Liver (tissue), 9 donors: Measurements from ENCODE around the gene MSH3. TPM values are rescaled to one million over a fixed set of nuclear protein-coding genes. Genes with fewer than 3 reads are reported as not detected.
"Not testable (repeated sequence)": the region's sequence is repeated elsewhere in the genome, so short reads cannot be mapped to it uniquely, and the experiment has no call there.

Experiments used
- DNase-seq: peaks from one replicate; pipeline ENCODE4 v3.0.0-alpha.2; 2017; ENCODE audit warnings: low spot score
- H3K27ac ChIP-seq, 2 donors: one replicate each; pipeline ENCODE4 v1.7.0; 2013; ENCODE audit warnings: inconsistent platforms in 2 of 2, low read length in 2 of 2, control low read depth in 1 of 2, low read depth in 1 of 2, mild to moderate bottlenecking in 1 of 2
- H3K27me3 ChIP-seq, 4 donors: one replicate each; pipeline versions ENCODE4 v1.6.1 to v1.7.0; 2013; ENCODE audit warnings: low read length in 3 of 4, inconsistent platforms in 1 of 4, mild to moderate bottlenecking in 1 of 4, moderate library complexity in 1 of 4; ENCODE audit not compliant: control insufficient read depth in 4 of 4, insufficient read depth in 4 of 4
- H3K36me3 ChIP-seq, 4 donors: one replicate each; pipeline versions ENCODE4 v1.6.1 to v1.7.0; 2013; ENCODE audit warnings: low read length in 3 of 4, mild to moderate bottlenecking in 3 of 4, low read depth in 1 of 4, moderate library complexity in 1 of 4; ENCODE audit not compliant: control insufficient read depth in 4 of 4, insufficient read depth in 3 of 4
- H3K4me1 ChIP-seq, 4 donors: one replicate each; pipeline versions ENCODE4 v1.6.1 to v1.7.0; 2013; ENCODE audit warnings: low read length in 3 of 4, mild to moderate bottlenecking in 3 of 4, moderate library complexity in 1 of 4; ENCODE audit not compliant: control insufficient read depth in 4 of 4, insufficient read depth in 4 of 4
- H3K4me3 ChIP-seq, 3 donors: one replicate each; pipeline versions ENCODE4 v1.6.1 to v1.7.0; 2013; ENCODE audit warnings: low read length in 3 of 3, control low read depth in 1 of 3, low read depth in 1 of 3, mild to moderate bottlenecking in 1 of 3
- H3K9ac ChIP-seq, 2 donors: one replicate each; pipeline ENCODE4 v1.7.0; 2013; ENCODE audit warnings: low read length in 2 of 2, mild to moderate bottlenecking in 2 of 2, moderate library complexity in 2 of 2, control low read depth in 1 of 2, low read depth in 1 of 2
- H3K9me3 ChIP-seq, 4 donors: one replicate each; pipeline versions ENCODE4 v1.6.1 to v1.7.0; 2013; ENCODE audit warnings: low read length in 3 of 4; ENCODE audit not compliant: control insufficient read depth in 4 of 4
- EGR1 ChIP-seq, 2 donors: IDR thresholded peaks; 2 replicates each; pipeline ENCODE4 v1.6.1; 2016 to 2018; ENCODE audit warnings: antibody characterized with exemption in 2 of 2, low read depth in 2 of 2
- GABPA ChIP-seq, 2 donors: IDR thresholded peaks in 1 of 2; conservative IDR thresholded peaks in 1 of 2; 2 replicates each; pipeline ENCODE4 v1.6.1; 2016; ENCODE audit warnings: antibody characterized with exemption in 2 of 2, mild to moderate bottlenecking in 1 of 2, moderate library complexity in 1 of 2
- MAX ChIP-seq: IDR thresholded peaks from 2 replicates; pipeline ENCODE4 v1.6.1; 2016; ENCODE audit warnings: antibody characterized with exemption
- RAD21 ChIP-seq, 2 donors: IDR thresholded peaks; 2 replicates each; pipeline ENCODE4 v1.6.1; 2016; ENCODE audit warnings: antibody characterized with exemption in 2 of 2, mild to moderate bottlenecking in 2 of 2
- RXRA ChIP-seq, 2 donors: IDR thresholded peaks; 2 replicates each; pipeline ENCODE4 v1.6.1; 2017 to 2018; ENCODE audit warnings: antibody characterized with exemption in 2 of 2, mild to moderate bottlenecking in 1 of 2
- SP1 ChIP-seq: IDR thresholded peaks from 2 replicates; pipeline ENCODE4 v1.6.1; 2018; ENCODE audit warnings: antibody characterized with exemption, mild to moderate bottlenecking
- YY1 ChIP-seq: IDR thresholded peaks from 2 replicates; pipeline ENCODE4 v1.6.1; 2016; ENCODE audit warnings: antibody characterized with exemption, mild to moderate bottlenecking
- ZBTB33 ChIP-seq: IDR thresholded peaks from 2 replicates; pipeline ENCODE4 v1.6.1; 2016; ENCODE audit warnings: antibody characterized with exemption
- WGBS: extraction: QIAGEN DNeasy Blood & Tissue Kit; methylation state at CpG from one replicate; pipeline ENCODE4 v1.1.7; 2013; 5-methylcytosine and 5-hydroxymethylcytosine counted together
- polyA plus RNA-seq, 2 donors: library from polyadenylated mRNA; stranded (reverse) in 1 of 2; unstranded in 1 of 2; fragments of 200-250 nt in 1 of 2; fragments of >200 nt in 1 of 2; fragmentation: Nextera tagmentation in 1 of 2; extraction: Ambion mirVana in 1 of 2; gene quantifications; one replicate each; pipeline versions ENCODE4 v1.2.1 to v1.2.3, GENCODE V29; 2013 to 2015
- total RNA-seq, 2 donors: library from RNA; depleted of rRNA; stranded (reverse); fragments of >200 nt; gene quantifications; one replicate each; pipeline ENCODE4 v1.2.3, GENCODE V29; 2014
- donor health status: healthy.
- donor health status: healthy.
- donor health status: healthy.
- donor health status: healthy.
- donor health status: healthy.

Gene MSH3
- total and polyA plus RNA-seq, 4 donors, result 3.0 to 19.1 (median 7.9) TPM

- Histone ChIP-seq H3K36me3 (no peaks in the 10 kb centered on the region), H3K9me3 (no peaks in the 10 kb centered on the region), H3K4me1 (no peaks in the 10 kb centered on the region), H3K27ac (no peak overlapping the region), H3K27me3 (no peaks in the 10 kb centered on the region), H3K9ac (no peak overlapping the region), H3K4me3 (no peak overlapping the region)
- TF ChIP-seq YY1, result no peak
- TF ChIP-seq ZBTB33, result no peak
- TF ChIP-seq RXRA (IDR thresholded peaks at IDR 0.05), result no peak
- no peak for TF ChIP-seq MAX
- TF ChIP-seq GABPA (IDR thresholded peaks at IDR 0.05 in 1 of 2, conservative IDR thresholded peaks at IDR 0.05 in 1 of 2), result no peak
- no peak for TF ChIP-seq EGR1 (IDR thresholded peaks at IDR 0.05; ENCODE audit: low read depth in 2 of 2)
- TF ChIP-seq SP1, result no peak
- TF ChIP-seq RAD21 (IDR thresholded peaks at IDR 0.05), result no peak
- no peak for DNase-seq
These were observed 183.2 kb downstream of the MSH3 start for GRCh38 chr5:80837679-80838078.

GRCh38 chr5:80841026-80841797 is 186.8 kb downstream of the MSH3 start:
- H3K27me3 ChIP-seq, H3K4me1 ChIP-seq, H3K9ac ChIP-seq, H3K27ac ChIP-seq, DNase-seq, H3K4me3 ChIP-seq, H3K36me3 ChIP-seq, H3K9me3 ChIP-seq: not testable (repeated sequence)
- 91% methylated on average over 6 of the region's 6 CpGs for WGBS

GRCh38 chr5:80846422-80846821 is 192.0 kb downstream of the MSH3 start:
- not testable (repeated sequence) for H3K27me3 ChIP-seq, DNase-seq, H3K4me1 ChIP-seq, H3K27ac ChIP-seq, H3K4me3 ChIP-seq, H3K9ac ChIP-seq, H3K9me3 ChIP-seq, H3K36me3 ChIP-seq
- 92% methylated on average over 8 of the region's 8 CpGs for WGBS

GRCh38 chr5:80850168-80850567 is 195.7 kb downstream of the MSH3 start:
- H3K9ac ChIP-seq, H3K27ac ChIP-seq, H3K27me3 ChIP-seq, H3K4me3 ChIP-seq, H3K9me3 ChIP-seq, DNase-seq, H3K4me1 ChIP-seq: not testable (repeated sequence)
- peaks cover 2 to 14% (median 8%) of the 10 kb centered on the region in 4 donors for H3K36me3 ChIP-seq
- whole genome bisulfite sequencing, result 98% methylated on average over 1 of the region's 1 CpG
